ENCODE measurements around the gene ATP6V0A4. TPM values are rescaled to one million over a fixed set of nuclear protein-coding genes. Genes with fewer than 3 reads are reported as not detected.

The ATP6V0A4 gene
- total RNA-seq, 3 donors from 2014 or later, result 2.6 to 4.7 TPM; not detected in 1

DNA sequence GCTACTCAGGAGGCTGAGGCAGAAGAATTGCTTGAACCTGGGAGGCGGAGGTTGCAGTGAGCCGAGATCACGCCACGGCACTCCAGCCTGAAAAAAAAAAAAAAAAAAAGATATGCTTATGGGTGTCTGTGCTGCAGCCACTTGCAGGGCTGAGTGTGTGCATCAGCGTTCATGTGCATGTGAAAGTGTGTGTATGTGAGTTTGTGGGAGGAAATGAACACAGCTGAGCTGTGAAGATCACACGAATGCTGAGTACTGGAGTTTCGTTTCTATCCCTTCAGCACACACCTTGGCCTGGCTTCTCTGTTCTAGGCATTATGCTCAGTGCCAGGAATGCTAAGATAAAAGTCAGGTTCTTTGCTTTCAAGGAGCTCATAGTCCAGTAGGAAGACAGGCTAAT is 84.8 kb downstream of the ATP6V0A4 start:
- no peak overlapping the region for H3K27ac ChIP-seq
- DNase-seq (ENCODE audit: low spot score in 2 of 2), result no peak
- no peaks in the 10 kb centered on the region for H3K4me1 ChIP-seq
- H3K9me3 ChIP-seq, result no peaks in the 10 kb centered on the region
- H3K4me3 ChIP-seq, result no peak overlapping the region
- no peaks in the 10 kb centered on the region for H3K36me3 ChIP-seq
- TF ChIP-seq CTCF (IDR thresholded peaks at IDR 0.05) (no peak), POLR2AphosphoS5 (IDR thresholded peaks at IDR 0.05) (no peak), POLR2A (IDR thresholded peaks at IDR 0.05) (no peak)
- intact Hi-C loops (cut with DNase I; ENCODE audit: low total_unique reads), result no loop called here
- H3K27me3 ChIP-seq, result no peaks in the 10 kb centered on the region

- TF ChIP-seq CTCF (IDR thresholded peaks at IDR 0.05) (no peak), POLR2A (IDR thresholded peaks at IDR 0.05) (no peak)
- intact Hi-C loops (cut with DNase I; ENCODE audit: low total_unique reads), result no loop called here
Observed at GRCh38 chr7:138712652-138713051, 85.3 kb downstream of the ATP6V0A4 start.

GRCh38 chr7:138710536-138711385 is 87.2 kb downstream of the ATP6V0A4 start:
- no peak for TF ChIP-seq POLR2A (IDR thresholded peaks at IDR 0.05)
- TF ChIP-seq POLR2AphosphoS5 (IDR thresholded peaks at IDR 0.05), result no peak
- TF ChIP-seq CTCF (IDR thresholded peaks at IDR 0.05), result no peak
- no peak overlapping the region for H3K4me3 ChIP-seq
- no peak overlapping the region for H3K27ac ChIP-seq
- no peaks in the 10 kb centered on the region for H3K27me3 ChIP-seq
- H3K36me3 ChIP-seq, result no peaks in the 10 kb centered on the region
- intact Hi-C loops (cut with DNase I; ENCODE audit: low total_unique reads), result no loop called here
- no peak for DNase-seq (ENCODE audit: low spot score in 2 of 2)
- no peaks in the 10 kb centered on the region for H3K9me3 ChIP-seq
- no peaks in the 10 kb centered on the region for H3K4me1 ChIP-seq

More at GRCh38 chr7:138712652-138713051, 85.3 kb downstream of the ATP6V0A4 start:
- Histone ChIP-seq H3K27me3 (no peaks in the 10 kb centered on the region), H3K4me1 (no peaks in the 10 kb centered on the region), H3K4me3 (no peak overlapping the region), H3K36me3 (no peaks in the 10 kb centered on the region), H3K27ac (no peak overlapping the region), H3K9me3 (no peaks in the 10 kb centered on the region)
- DNase-seq (ENCODE audit: low spot score in 2 of 2), result no peak

GRCh38 chr7:138705167-138705566 is 92.8 kb downstream of the ATP6V0A4 start:
- DNase-seq (ENCODE audit: low spot score in 2 of 2), result no peak
- Histone ChIP-seq H3K4me3 (no peak overlapping the region), H3K4me1 (no peaks in the 10 kb centered on the region), H3K27me3 (no peaks in the 10 kb centered on the region), H3K27ac (no peak overlapping the region), H3K9me3 (no peaks in the 10 kb centered on the region), H3K36me3 (no peaks in the 10 kb centered on the region)
- intact Hi-C loops (cut with DNase I; ENCODE audit: low total_unique reads), result no loop called here
- TF ChIP-seq POLR2AphosphoS5 (IDR thresholded peaks at IDR 0.05), result no peak
- TF ChIP-seq POLR2A (IDR thresholded peaks at IDR 0.05), result no peak
- no peak for TF ChIP-seq CTCF (IDR thresholded peaks at IDR 0.05)

DNA sequence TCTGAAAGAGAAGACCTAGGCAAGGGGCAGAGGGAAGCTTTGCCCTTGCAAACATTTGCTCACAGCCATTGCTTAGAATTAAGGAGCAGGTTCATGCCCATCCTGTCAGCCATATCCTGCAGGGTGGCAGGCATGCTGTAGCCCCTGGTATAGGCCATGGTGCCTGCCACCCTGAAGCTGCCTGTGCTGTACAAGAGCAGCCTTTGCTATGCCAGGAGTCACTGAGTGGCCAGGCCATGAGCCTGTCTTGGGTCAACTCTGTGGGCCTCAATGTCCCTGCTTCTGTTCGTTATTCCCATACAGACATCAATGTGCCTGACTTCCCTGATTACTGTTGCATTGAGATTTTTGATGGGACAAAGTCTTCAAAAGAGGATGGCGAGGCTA is 96.5 kb downstream of the ATP6V0A4 start:
- TF ChIP-seq CTCF (IDR thresholded peaks at IDR 0.05) (no peak), POLR2A (IDR thresholded peaks at IDR 0.05) (no peak)
- Histone ChIP-seq H3K27ac (no peak overlapping the region), H3K4me3 (no peak overlapping the region), H3K27me3 (no peaks in the 10 kb centered on the region), H3K36me3 (no peaks in the 10 kb centered on the region), H3K4me1 (no peaks in the 10 kb centered on the region), H3K9me3 (no peaks in the 10 kb centered on the region)
- DNase-seq (ENCODE audit: low spot score in 2 of 2), result no peak
- intact Hi-C loops (cut with DNase I; ENCODE audit: low total_unique reads), result no loop called here

Measured in breast epithelium (tissue), 4 donors.